DMS153 treated with DMSO at 0.1 percent for 48 hours (cell line): Measurements from ENCODE around the gene NR1H4.
"Not testable (repeated sequence)": the region's sequence is repeated elsewhere in the genome, so short reads cannot be mapped to it uniquely, and the experiment has no call there.

ENCODE experiments used
- DNase-seq: peaks from one replicate; lab custom pipeline; 2025; ENCODE audit not compliant: unreplicated experiment; lab: John Stamatoyannopoulos, UW

The NR1H4 gene

GRCh38 chr12:100468126-100468525 is 5.5 kb upstream of the NR1H4 start:
- DNase-seq = no peak

GRCh38 chr12:100472325-100472724 is 1.3 kb upstream of the NR1H4 start:
- no peak for DNase-seq

- DNase-seq = no peak
Observed at GRCh38 chr12:100473050-100473715, 483 bp upstream of the NR1H4 start.

GRCh38 chr12:100474617-100475016 is 951 bp downstream of the NR1H4 start:
- no peak for DNase-seq

- DNase-seq = no peak
Observed at GRCh38 chr12:100476013-100476751, 2.5 kb downstream of the NR1H4 start.

GRCh38 chr12:100481021-100481420 is 7.4 kb downstream of the NR1H4 start:
- no peak for DNase-seq

- DNase-seq = no peak
Observed at GRCh38 chr12:100484183-100484886, 10.7 kb downstream of the NR1H4 start.

- no peak for DNase-seq
Observed at GRCh38 chr12:100484891-100485471, 11.3 kb downstream of the NR1H4 start.

- no peak for DNase-seq
Observed at GRCh38 chr12:100485983-100486382, 12.3 kb downstream of the NR1H4 start.

GRCh38 chr12:100489251-100489820 is 15.7 kb downstream of the NR1H4 start:
- no peak for DNase-seq

GRCh38 chr12:100490056-100490455 is 16.4 kb downstream of the NR1H4 start:
- DNase-seq = no peak

- no peak for DNase-seq
Observed at GRCh38 chr12:100491104-100491503, 17.4 kb downstream of the NR1H4 start.

- no peak for DNase-seq
Observed at GRCh38 chr12:100493396-100494012, 19.8 kb downstream of the NR1H4 start.

- DNase-seq = no peak
Observed at GRCh38 chr12:100494026-100494425, 20.4 kb downstream of the NR1H4 start.

- no peak for DNase-seq
Observed at GRCh38 chr12:100494538-100494937, 20.9 kb downstream of the NR1H4 start.

GRCh38 chr12:100497105-100497795 is 23.6 kb downstream of the NR1H4 start:
- no peak for DNase-seq

- no peak for DNase-seq
Observed at GRCh38 chr12:100498141-100498540, 24.5 kb downstream of the NR1H4 start.

- DNase-seq = no peak
Observed at GRCh38 chr12:100499416-100499815, 25.8 kb downstream of the NR1H4 start.

GRCh38 chr12:100502718-100503117 is 29.1 kb downstream of the NR1H4 start:
- not testable (repeated sequence) for DNase-seq

- DNase-seq = no peak
Observed at GRCh38 chr12:100503228-100503628, 29.6 kb downstream of the NR1H4 start.
